HCT116 (cell line): ENCODE measurements around the gene ZNF862.

Experiments used
- CEBPB ChIP-seq: IDR thresholded peaks from 2 replicates; pipeline ENCODE4 v1.6.1; 2012; ENCODE audit warnings: low read depth
- CTCF ChIP-seq, 3 experiments: fragments of 200-600 bp in 1 of 3; sonication (generic) in 1 of 3; IDR thresholded peaks in 2 of 3; conservative IDR thresholded peaks in 1 of 3; 2 replicates each; pipeline ENCODE4 v1.5.1; 2012 to 2017; ENCODE audit warnings: low read depth in 2 of 3, low read length in 2 of 3, antibody characterized with exemption in 1 of 3, borderline replicate concordance in 1 of 3, control low read depth in 1 of 3, mild to moderate bottlenecking in 1 of 3, mixed read lengths in 1 of 3, mixed run types in 1 of 3, moderate library complexity in 1 of 3; ENCODE audit not compliant: insufficient read depth in 1 of 3
- EZH2phosphoT487 ChIP-seq: fragments of 200-600 bp; IDR thresholded peaks from 2 replicates; pipeline ENCODE4 v1.6.1; 2018; ENCODE audit warnings: antibody characterized with exemption, borderline replicate concordance
- POLR2A ChIP-seq: IDR thresholded peaks from 2 replicates; pipeline ENCODE4 v1.7.0; 2011; ENCODE audit warnings: borderline replicate concordance; ENCODE audit not compliant: insufficient read depth, insufficient read length; ENCODE audit errors: extremely low read depth
- POLR2AphosphoS5 ChIP-seq: IDR thresholded peaks from 2 replicates; pipeline ENCODE4 v1.6.1; 2011; ENCODE audit warnings: mild to moderate bottlenecking, low read depth, low read length, moderate library complexity
- SRF ChIP-seq: IDR thresholded peaks from 2 replicates; pipeline ENCODE4 v1.6.1; 2012; ENCODE audit warnings: low read depth
- YY1 ChIP-seq: IDR thresholded peaks from 2 replicates; pipeline ENCODE4 v1.6.1; 2011; ENCODE audit warnings: low read length, low read depth, moderate library complexity, mild to moderate bottlenecking; ENCODE audit not compliant: insufficient replicate concordance; ENCODE audit errors: extremely low read depth
- ZFX ChIP-seq: fragments of 450-650 bp; IDR thresholded peaks from 2 replicates; pipeline ENCODE4 v1.6.1; 2017
- TF ChIP-seq, protein P1 (sequence below): IDR thresholded peaks from 2 replicates; pipeline ENCODE4 v1.6.1; 2011; ENCODE audit warnings: mild to moderate bottlenecking, low read length, moderate library complexity; ENCODE audit not compliant: insufficient replicate concordance; ENCODE audit errors: extremely low read depth

GRCh38 chr7:149880638-149881311 lies 42.6 kb downstream of the ZNF862 start:
- TF ChIP-seq EZH2phosphoT487 (no peak), SRF (no peak), POLR2A (no peak), CTCF (IDR thresholded peaks at IDR 0.05 in 2 of 3, conservative IDR thresholded peaks at IDR 0.05 in 1 of 3; ENCODE audit: borderline replicate concordance in 1 of 3, insufficient read depth in 1 of 3, low read depth in 2 of 3, low read length in 2 of 3) (no peak), ZFX (no peak), YY1 (no peak), POLR2AphosphoS5 (no peak), CEBPB (no peak)
- TF ChIP-seq, protein P1, sequence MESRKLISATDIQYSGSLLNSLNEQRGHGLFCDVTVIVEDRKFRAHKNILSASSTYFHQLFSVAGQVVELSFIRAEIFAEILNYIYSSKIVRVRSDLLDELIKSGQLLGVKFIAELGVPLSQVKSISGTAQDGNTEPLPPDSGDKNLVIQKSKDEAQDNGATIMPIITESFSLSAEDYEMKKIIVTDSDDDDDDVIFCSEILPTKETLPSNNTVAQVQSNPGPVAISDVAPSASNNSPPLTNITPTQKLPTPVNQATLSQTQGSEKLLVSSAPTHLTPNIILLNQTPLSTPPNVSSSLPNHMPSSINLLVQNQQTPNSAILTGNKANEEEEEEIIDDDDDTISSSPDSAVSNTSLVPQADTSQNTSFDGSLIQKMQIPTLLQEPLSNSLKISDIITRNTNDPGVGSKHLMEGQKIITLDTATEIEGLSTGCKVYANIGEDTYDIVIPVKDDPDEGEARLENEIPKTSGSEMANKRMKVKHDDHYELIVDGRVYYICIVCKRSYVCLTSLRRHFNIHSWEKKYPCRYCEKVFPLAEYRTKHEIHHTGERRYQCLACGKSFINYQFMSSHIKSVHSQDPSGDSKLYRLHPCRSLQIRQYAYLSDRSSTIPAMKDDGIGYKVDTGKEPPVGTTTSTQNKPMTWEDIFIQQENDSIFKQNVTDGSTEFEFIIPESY = no peak
